GM18505 (cell line): Measurements from ENCODE around the gene SLC4A5.

ENCODE experiments used
- ATAC-seq: cut with Tn5 transposase; IDR thresholded peaks from one replicate; pipeline ENCODE4 v1.9.1; 2021; ENCODE audit not compliant: unreplicated experiment
- POLR2A ChIP-seq: IDR thresholded peaks from 4 replicates; pipeline ENCODE4 v1.6.1; 2011; ENCODE audit warnings: borderline replicate concordance; ENCODE audit not compliant: insufficient read depth, insufficient read length; ENCODE audit errors: extremely low read depth

Gene SLC4A5

DNA sequence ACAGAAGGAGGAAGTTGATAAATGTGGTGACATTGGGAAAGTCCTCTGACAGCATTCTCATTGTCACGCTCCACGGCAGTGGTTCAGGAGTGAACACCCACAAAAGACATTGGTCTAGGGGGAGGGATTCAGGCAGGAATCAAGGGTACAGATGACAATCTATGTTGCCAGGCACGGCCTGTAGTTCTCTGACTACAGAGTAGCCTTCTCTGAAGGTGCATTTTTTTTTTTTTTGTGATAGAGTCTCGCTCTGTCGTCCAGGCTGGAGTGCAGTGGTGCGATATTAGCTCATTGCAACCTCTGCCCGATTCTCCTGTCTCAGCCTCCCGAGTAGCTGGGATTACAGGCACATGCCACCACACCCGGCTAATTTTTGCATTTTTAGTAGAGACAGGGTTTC lies 157.2 kb downstream of the SLC4A5 start:
- peak; percentile 43 for ATAC-seq
- TF ChIP-seq POLR2A: no peak

- ATAC-seq: no peak
- TF ChIP-seq POLR2A: no peak
Measured at GRCh38 chr2:74183878-74184277, 159.3 kb downstream of the SLC4A5 start.

DNA sequence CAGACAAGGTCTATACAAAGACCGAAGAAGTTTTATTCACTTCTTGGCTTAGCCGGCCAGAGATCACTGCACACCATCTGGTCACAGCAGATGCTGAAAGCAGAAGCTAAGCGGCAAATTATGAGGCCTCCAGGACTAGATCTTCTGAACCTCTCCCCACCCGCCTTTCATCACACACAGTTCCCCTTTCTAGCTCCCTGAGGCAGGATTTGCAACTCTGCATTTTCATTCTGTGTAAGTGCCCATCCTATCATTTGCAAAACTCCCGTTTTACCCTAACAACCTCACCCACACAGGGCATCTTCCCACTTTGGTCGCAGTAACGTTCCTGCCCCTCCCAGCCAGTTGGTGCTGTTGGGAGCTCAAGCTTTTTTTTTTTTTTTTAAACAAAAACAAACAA lies 161.5 kb downstream of the SLC4A5 start:
- peak; percentile 59 for TF ChIP-seq POLR2A

DNA sequence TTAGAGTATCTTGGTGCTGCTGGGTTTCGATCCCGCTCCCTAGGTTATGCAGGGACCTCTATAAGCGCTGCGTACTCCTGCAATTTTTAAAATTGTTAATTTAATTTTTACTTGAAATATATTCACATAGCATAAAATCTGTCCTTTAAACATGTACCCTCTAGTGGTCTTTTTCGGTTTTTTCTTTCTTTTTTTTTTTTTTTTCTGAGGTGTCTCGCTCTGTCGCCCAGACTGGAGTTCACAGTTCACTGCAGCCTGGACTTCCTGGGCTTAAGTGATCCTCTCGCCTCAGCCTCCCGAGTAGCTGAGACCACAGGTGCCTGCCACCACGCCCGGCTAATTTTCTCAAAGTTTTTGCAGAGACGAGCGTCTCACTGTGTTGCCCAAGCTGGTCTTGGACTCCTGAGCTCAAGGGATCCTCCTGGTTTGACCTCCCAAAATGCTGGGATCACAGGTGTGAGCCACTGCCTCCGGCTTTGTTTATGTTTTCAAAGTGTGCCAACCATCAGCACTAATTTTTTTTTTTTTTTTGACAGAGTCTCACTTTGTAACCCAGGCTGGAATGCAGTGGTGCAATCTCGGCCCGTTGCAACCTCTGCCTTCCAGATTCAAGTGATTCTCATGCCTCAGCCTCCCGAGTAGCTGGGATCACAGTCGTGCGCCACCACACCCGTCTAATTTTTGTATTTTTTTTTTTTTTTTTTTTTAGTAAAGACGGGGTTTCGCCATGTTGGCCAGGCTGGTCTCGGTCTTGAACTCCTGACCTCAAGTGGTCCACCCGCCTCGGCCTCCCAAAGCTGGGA lies 164.0 kb downstream of the SLC4A5 start:
- ATAC-seq: peak; percentile 1
- TF ChIP-seq POLR2A: no peak

More for the DNA sequence above, 161.5 kb downstream of the SLC4A5 start:
- ATAC-seq: peak; percentile 19

GRCh38 chr2:74178211-74179062 lies 164.8 kb downstream of the SLC4A5 start, which contains the start of gene MOB1A:
MOB1A (minus strand) TSS chr2:74178879; CDS start chr2:74178674, 205 bp downstream.
- peak; percentile 76 for ATAC-seq
- TF ChIP-seq POLR2A: peak; percentile 92

GRCh38 chr2:74177696-74178095 lies 165.5 kb downstream of the SLC4A5 start:
- TF ChIP-seq POLR2A: no peak
- no peak for ATAC-seq

DNA sequence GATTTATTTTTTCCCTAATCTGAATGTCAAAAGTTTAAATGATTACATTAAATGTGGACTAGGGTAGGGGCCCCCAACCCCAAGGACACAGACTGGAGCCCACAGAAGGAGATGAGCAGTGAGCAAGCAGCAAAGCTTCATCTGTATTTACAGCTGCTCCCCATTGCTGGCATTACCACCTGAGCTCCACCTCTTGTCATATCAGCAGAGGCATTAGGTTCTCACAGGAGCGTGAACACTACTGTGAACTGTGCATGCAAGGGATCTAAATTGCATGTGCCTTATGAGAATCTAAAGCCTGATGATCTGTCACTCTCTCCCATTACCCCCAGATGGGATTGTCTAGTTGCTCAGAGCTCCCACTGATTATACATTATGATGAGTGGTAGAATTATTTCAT lies 168.3 kb downstream of the SLC4A5 start:
- no peak for TF ChIP-seq POLR2A
- no peak for ATAC-seq

DNA sequence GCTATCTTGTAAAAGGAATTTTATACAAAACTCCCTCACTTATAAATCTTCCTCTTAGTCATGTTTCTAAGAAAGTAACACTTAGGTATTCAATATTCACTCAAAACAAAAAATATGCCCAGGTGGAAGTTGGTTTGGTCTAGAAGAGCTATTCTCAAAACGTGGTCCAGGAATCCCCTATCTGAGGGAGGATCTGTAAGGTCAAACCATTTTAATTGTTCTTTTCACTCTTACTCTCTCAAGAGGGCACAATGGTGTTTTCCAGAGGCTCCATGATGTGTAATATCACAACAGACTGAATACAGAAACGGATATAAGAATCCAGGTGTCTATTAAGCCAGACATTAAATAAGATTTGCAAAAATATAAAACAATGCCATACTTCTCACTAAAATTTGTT lies 174.5 kb downstream of the SLC4A5 start:
- no peak for ATAC-seq
- no peak for TF ChIP-seq POLR2A
